GM19395 (cell line): ENCODE measurements around the gene DHX34.

ENCODE experiments used
- ATAC-seq: cut with Tn5 transposase; IDR thresholded peaks from one replicate; pipeline ENCODE4 v1.9.1; 2021; ENCODE audit warnings: mild to moderate bottlenecking, moderate library complexity; ENCODE audit not compliant: unreplicated experiment

The DHX34 gene

GRCh38 chr19:47415953-47416642 lies 67.0 kb downstream of the DHX34 start:
- ATAC-seq = no peak

- no peak for ATAC-seq
Measured at GRCh38 chr19:47416643-47416985, 67.5 kb downstream of the DHX34 start.

GRCh38 chr19:47417107-47417745 lies 68.1 kb downstream of the DHX34 start:
- ATAC-seq = no peak

GRCh38 chr19:47417746-47418691 lies 68.9 kb downstream of the DHX34 start:
- ATAC-seq = no peak

GRCh38 chr19:47418692-47419029 lies 69.5 kb downstream of the DHX34 start:
- no peak for ATAC-seq

GRCh38 chr19:47419030-47419783 lies 70.1 kb downstream of the DHX34 start, which contains the start of gene MEIS3:
MEIS3 (minus strand) TSS chr19:47419527; CDS start chr19:47419081, 446 bp downstream.
- no peak for ATAC-seq

- no peak for ATAC-seq
Measured at GRCh38 chr19:47419789-47420188, 70.7 kb downstream of the DHX34 start.

GRCh38 chr19:47421244-47421786 lies 72.2 kb downstream of the DHX34 start:
- no peak for ATAC-seq

- no peak for ATAC-seq
Measured at GRCh38 chr19:47421844-47422395, 72.8 kb downstream of the DHX34 start.

- ATAC-seq = no peak
Measured at GRCh38 chr19:47422417-47423163, 73.5 kb downstream of the DHX34 start.

- no peak for ATAC-seq
Measured at GRCh38 chr19:47423203-47423882, 74.2 kb downstream of the DHX34 start.

GRCh38 chr19:47427241-47428176 lies 78.4 kb downstream of the DHX34 start:
- ATAC-seq = no peak

GRCh38 chr19:47428177-47428894 lies 79.2 kb downstream of the DHX34 start:
- no peak for ATAC-seq

- ATAC-seq = no peak
Measured at GRCh38 chr19:47429140-47429793, 80.2 kb downstream of the DHX34 start.

GRCh38 chr19:47430041-47430802 lies 81.1 kb downstream of the DHX34 start:
- no peak for ATAC-seq

GRCh38 chr19:47432091-47432490 lies 83.0 kb downstream of the DHX34 start:
- no peak for ATAC-seq
